Erythroblast (primary cell): ENCODE data around the gene PELI3.

ENCODE experiments used
- GATA1 ChIP-seq: IDR thresholded peaks from 2 replicates; pipeline ENCODE4 v1.6.1; 2011; ENCODE audit warnings: low read depth, mild to moderate bottlenecking, control low read depth, low read length, moderate library complexity
- POLR2A ChIP-seq: IDR thresholded peaks from 2 replicates; pipeline ENCODE4 v1.6.1; 2011; ENCODE audit warnings: mild to moderate bottlenecking, low read length

DNA sequence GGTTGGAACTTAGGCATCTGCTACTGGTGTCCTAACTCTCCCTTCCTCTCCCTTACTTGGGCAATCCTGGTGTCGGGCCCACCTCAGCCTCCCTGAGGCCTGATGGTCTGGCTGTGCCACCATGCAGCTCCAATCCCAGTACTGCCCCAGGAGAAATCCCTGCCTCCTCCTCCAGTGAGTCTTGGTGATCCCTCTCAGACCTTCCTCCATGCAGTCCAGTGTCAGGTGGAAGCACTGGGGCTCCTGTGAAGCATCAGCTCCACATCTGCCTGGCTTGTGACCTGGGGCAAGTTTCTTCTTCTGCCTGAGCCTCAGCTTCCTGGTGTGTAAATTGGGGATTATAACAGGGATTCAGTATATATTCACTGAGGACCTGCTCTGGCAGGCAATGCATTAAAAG is 1.8 kb upstream of the PELI3 start:
- TF ChIP-seq POLR2A (no peak), GATA1 (no peak)
